Measurements from ENCODE around the gene GIGYF1. TPM values are rescaled to one million over a fixed set of nuclear protein-coding genes. Genes with fewer than 3 reads are reported as not detected.
A peak's percentile ranks its signal among the peaks of the same experiment; 100 is the strongest.

GIGYF1 gene
- total RNA-seq, 1 experiment from 2014 or later, result 47.4 TPM

DNA sequence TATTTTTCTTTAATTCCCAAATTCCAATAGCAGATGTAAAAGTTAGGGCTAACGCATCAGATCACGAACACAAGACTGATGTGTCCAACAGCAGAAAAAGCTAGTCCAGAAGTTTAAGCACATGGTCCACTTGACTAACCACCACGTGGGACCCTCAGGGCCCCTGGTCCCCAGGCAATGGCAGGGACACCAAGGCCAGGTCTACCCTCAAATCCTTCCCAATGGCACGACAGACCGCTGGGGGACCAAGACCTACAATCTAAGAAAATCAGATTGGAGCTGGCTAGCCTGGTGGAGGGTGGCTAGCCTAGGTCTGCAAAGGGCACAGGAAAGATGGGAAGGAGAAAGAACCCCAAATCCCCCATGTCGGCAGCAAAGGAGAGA is 1.5 kb downstream of the GIGYF1 start:
- peak overlapping the region; percentile 88 for H3K27ac ChIP-seq (ENCODE audit: low read depth, low read length, poor library complexity, severe bottlenecking)
- H3K4me1 ChIP-seq (ENCODE audit: insufficient read depth, low read length, poor library complexity, severe bottlenecking), result peaks cover 15% of the 10 kb centered on the region
- peaks cover 28% of the 10 kb centered on the region for H3K36me3 ChIP-seq (ENCODE audit: insufficient read depth, low read length, poor library complexity, severe bottlenecking)
- ChIA-PET POLR2A (ENCODE audit: low non-redundant PET) (no interaction called here), CTCF (interaction anchor here (1.5 to 1.6 kb wide), 2 partner anchors 12 to 13 kb away, joined by 5 to 6 read pairs; no protein-coding TSS in a partner anchor)
- no peaks in the 10 kb centered on the region for H3K27me3 ChIP-seq (replicated peaks; ENCODE audit: insufficient read depth, low read depth, low read length, poor library complexity)
- no TSS peak for BruUV-seq (replicated peaks)
- TF ChIP-seq EZH2 (IDR thresholded peaks at IDR 0.05; ENCODE audit: borderline replicate concordance, low read depth, low read length, poor library complexity, severe bottlenecking), result no peak
- TF ChIP-seq, protein P1, sequence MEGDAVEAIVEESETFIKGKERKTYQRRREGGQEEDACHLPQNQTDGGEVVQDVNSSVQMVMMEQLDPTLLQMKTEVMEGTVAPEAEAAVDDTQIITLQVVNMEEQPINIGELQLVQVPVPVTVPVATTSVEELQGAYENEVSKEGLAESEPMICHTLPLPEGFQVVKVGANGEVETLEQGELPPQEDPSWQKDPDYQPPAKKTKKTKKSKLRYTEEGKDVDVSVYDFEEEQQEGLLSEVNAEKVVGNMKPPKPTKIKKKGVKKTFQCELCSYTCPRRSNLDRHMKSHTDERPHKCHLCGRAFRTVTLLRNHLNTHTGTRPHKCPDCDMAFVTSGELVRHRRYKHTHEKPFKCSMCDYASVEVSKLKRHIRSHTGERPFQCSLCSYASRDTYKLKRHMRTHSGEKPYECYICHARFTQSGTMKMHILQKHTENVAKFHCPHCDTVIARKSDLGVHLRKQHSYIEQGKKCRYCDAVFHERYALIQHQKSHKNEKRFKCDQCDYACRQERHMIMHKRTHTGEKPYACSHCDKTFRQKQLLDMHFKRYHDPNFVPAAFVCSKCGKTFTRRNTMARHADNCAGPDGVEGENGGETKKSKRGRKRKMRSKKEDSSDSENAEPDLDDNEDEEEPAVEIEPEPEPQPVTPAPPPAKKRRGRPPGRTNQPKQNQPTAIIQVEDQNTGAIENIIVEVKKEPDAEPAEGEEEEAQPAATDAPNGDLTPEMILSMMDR (conservative IDR thresholded peaks at IDR 0.05; ENCODE audit: low read depth, low read length), result no peak
- DNase-seq (ENCODE audit: low spot score), result no peak
- intact Hi-C loops (cut with micrococcal nuclease; ENCODE audit: unreplicated experiment), result loop anchor here (5.0 kb wide), 2 partner anchors 90 to 130 kb away; partner anchors contain the start of gene PCOLCE
- no peaks in the 10 kb centered on the region for H3K9me3 ChIP-seq (ENCODE audit: low read depth, low read length, poor library complexity, severe bottlenecking)
- H3K4me3 ChIP-seq (ENCODE audit: low read depth, low read length, poor library complexity, severe bottlenecking), result peak overlapping the region; percentile 98

DNA sequence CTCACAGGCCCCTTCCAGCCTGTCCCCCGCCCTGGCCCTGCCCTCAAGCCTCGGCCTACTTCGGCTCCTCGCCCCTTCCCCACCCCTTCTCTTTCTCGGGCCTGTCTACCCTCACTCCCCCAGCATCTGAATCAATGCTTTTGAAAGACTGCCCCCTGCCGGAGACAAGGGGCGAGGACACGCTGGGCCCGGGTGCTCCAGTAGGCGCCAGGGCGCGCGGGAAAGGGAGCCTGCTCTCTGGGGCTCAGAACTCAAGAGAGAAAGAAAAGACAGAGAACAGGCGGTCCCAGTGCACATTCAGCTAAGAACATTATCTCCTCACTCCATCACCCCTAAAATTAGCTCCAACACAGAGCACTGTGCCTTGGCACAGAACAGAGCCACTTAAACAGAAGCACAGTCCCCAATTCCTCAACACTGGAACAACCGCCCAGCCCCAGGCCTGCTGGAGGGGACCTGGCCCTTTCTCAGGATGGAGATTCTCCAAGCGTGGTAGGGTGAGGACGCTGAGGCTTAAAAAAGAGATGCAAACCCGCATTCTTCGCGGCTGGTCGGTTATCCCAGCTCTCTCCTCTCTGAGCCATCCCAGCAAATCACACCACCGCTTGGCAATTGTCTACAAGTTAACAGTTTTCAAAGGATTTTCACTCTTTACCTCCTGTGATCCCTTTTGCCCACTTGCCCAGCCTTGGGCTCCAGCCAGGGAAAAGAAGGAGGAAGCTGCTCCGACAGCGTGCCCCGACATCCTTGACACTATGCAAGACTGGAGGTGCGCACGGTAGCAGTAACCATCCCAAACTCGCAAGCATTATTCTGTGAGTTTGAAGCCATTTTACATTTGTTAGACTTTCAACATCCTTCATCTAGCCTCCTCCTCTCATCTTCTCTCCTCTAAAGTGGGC is 2.1 kb downstream of the GIGYF1 start:
- DNase-seq (ENCODE audit: low spot score), result peak; percentile 89
- CTCF ChIA-PET, result interaction anchor here (0.6 to 1.6 kb wide), 4 partner anchors 11 to 161 kb away, joined by 4 to 6 read pairs (median 4); partner anchors contain the start of gene SLC12A9
- Histone ChIP-seq H3K4me1 (ENCODE audit: insufficient read depth, low read length, poor library complexity, severe bottlenecking) (peaks cover 15% of the 10 kb centered on the region), H3K27me3 (replicated peaks; ENCODE audit: insufficient read depth, low read depth, low read length, poor library complexity) (no peaks in the 10 kb centered on the region), H3K4me3 (ENCODE audit: low read depth, low read length, poor library complexity, severe bottlenecking) (peak overlapping the region; percentile 98), H3K36me3 (ENCODE audit: insufficient read depth, low read length, poor library complexity, severe bottlenecking) (peaks cover 35% of the 10 kb centered on the region), H3K27ac (ENCODE audit: low read depth, low read length, poor library complexity, severe bottlenecking) (peak overlapping the region; percentile 4), H3K9me3 (ENCODE audit: low read depth, low read length, poor library complexity, severe bottlenecking) (no peaks in the 10 kb centered on the region)
- BruUV-seq (replicated peaks), result TSS peak; percentile 51
- TF ChIP-seq, protein P1 (conservative IDR thresholded peaks at IDR 0.05; ENCODE audit: low read depth, low read length), result peak; percentile 98
- TF ChIP-seq EZH2 (IDR thresholded peaks at IDR 0.05; ENCODE audit: borderline replicate concordance, low read depth, low read length, poor library complexity, severe bottlenecking), result no peak
- POLR2A ChIA-PET (ENCODE audit: low non-redundant PET), result no interaction called here
- intact Hi-C loops (cut with micrococcal nuclease; ENCODE audit: unreplicated experiment), result loop anchor here (5.0 kb wide), 2 partner anchors 90 to 130 kb away; partner anchors contain the start of gene PCOLCE

DNA sequence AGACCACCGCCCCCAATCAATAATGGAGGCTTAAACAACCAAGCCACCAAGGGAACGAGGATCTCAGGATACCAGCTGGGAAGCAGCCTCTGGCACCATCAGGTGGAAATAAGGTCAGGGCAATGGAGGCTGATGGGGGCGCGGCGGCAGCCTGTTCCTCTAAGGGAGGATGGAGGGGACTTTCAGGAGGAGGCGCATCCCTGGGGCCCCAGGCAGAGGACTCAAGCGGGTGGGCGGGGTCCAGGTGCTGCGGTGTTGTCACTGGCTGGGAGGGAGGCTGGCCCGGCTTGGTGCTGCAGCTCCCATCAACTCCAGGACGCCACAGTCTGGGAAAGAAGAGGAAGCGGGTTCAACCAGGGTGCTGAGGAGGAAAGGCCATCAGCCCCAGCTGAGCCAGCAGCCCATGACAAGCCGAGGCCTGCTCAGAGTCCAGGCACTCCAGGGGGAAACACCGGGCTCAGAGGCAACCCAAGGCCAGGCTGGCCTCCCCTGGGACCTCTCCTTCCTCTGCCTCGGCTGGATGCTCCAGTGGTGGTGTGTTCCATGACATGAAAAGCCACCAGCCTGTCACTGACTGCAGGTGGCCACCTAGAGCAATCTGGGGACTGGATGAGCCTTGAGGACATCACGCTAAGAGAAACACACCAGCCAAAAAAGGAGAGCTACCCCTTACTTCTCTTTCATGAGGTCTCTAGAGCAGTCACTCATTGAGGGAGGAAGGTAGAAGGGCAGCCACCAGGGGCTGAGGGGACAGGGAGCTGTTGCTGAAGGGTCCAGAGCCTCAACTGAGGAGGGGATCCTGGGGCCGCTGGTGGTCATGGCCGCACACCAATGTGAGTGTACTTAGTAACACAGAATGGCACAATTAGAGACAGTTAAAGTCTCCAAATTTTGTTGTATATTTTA is 4.6 kb downstream of the GIGYF1 start:
- Histone ChIP-seq H3K27ac (ENCODE audit: low read depth, low read length, poor library complexity, severe bottlenecking) (peak overlapping the region; percentile 5), H3K36me3 (ENCODE audit: insufficient read depth, low read length, poor library complexity, severe bottlenecking) (peaks cover 58% of the 10 kb centered on the region), H3K27me3 (replicated peaks; ENCODE audit: insufficient read depth, low read depth, low read length, poor library complexity) (no peaks in the 10 kb centered on the region), H3K4me1 (ENCODE audit: insufficient read depth, low read length, poor library complexity, severe bottlenecking) (peaks cover 15% of the 10 kb centered on the region), H3K4me3 (ENCODE audit: low read depth, low read length, poor library complexity, severe bottlenecking) (no peak overlapping the region), H3K9me3 (ENCODE audit: low read depth, low read length, poor library complexity, severe bottlenecking) (no peaks in the 10 kb centered on the region)
- CTCF ChIA-PET, result interaction anchor here (1.1 to 1.3 kb wide), 2 partner anchors 16 to 77 kb away, joined by 3 read pairs; partner anchors contain the start of gene MOSPD3
- intact Hi-C loops (cut with micrococcal nuclease; ENCODE audit: unreplicated experiment), result loop anchor here (5.0 kb wide), 2 partner anchors 87 to 127 kb away; partner anchors contain the start of gene PCOLCE
- TF ChIP-seq EZH2 (IDR thresholded peaks at IDR 0.05; ENCODE audit: borderline replicate concordance, low read depth, low read length, poor library complexity, severe bottlenecking), result no peak
- TF ChIP-seq, protein P1 (conservative IDR thresholded peaks at IDR 0.05; ENCODE audit: low read depth, low read length), result no peak
- no TSS peak for BruUV-seq (replicated peaks)
- POLR2A ChIA-PET (ENCODE audit: low non-redundant PET), result no interaction called here
- no peak for DNase-seq (ENCODE audit: low spot score)
